Measurements from ENCODE around the gene PANX2.

PANX2 gene

DNA sequence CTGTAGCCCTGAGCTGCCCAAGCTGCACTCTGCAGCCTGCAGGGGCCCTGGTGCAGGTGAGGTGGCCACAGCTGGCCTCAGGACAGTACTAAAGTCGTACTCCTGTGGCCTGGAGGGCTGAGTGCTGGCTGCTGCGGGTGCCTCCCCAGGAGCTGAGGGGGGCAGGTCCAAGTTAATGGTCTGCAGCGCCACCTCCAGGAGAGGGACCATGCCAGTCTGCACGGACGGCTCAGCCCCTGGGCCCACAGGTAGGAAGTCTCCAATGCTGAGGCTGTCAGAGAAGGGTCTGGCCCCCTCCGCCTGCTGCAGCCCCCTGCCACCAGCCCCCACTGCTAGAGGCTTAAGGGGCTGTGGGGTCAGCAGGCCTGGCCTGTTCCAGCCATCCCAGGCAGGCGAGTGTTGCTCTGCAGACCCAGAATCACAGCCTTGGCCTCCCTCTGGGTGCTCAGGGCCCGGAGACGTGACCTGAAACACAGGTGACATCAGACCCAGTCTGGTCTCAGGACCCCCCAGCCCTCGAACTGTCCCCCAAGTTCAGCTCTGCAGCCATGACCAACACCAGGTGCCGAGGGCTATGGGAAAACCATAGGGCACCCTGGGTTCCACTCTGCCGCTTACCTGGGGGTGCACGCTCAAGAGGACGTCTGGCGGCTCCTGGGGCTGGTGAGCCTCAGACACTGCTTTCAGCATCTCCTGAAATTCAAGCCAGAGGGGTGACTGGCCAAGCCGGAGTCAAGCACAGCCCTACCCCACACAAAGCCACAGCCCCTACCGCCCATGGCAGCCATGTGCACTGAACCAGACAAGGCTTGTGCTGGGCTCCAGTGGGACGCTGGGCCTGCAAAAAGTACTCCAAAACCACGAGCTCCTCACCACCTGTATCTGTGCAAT is 51.1 kb downstream of the PANX2 start:
- no peak for DNase-seq (ENCODE audit: low read depth)
- H3K4me3 ChIP-seq (ENCODE audit: low read length), result no peak overlapping the region
- no peak for TF ChIP-seq CTCF (conservative IDR thresholded peaks at IDR 0.05; ENCODE audit: low read length)

DNA sequence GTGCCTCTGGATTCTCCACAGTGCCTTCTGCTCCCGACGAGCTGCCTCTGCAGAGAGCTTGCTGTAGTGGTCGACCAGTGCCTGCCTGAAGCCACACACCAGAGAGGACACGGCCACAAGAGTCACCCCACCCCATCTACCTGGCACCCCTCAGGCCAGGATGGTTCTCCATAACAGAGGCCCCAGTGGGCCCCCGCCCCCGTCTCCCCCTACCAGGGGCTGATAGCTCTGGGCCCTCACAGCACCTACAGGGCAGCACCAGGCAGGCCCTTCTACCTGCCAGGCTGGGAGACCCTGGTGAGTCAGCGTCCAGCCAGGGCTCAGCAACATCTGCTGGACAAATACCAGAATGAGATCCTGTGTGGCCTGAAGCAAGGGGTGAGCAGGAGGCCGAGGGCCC is 52.0 kb downstream of the PANX2 start:
- TF ChIP-seq CTCF (conservative IDR thresholded peaks at IDR 0.05; ENCODE audit: low read length), result no peak
- DNase-seq (ENCODE audit: low read depth), result no peak
- H3K4me3 ChIP-seq (ENCODE audit: low read length), result no peak overlapping the region

- no peak overlapping the region for H3K4me3 ChIP-seq (ENCODE audit: low read length)
- DNase-seq (ENCODE audit: low read depth), result no peak
- no peak for TF ChIP-seq CTCF (conservative IDR thresholded peaks at IDR 0.05; ENCODE audit: low read length)
These were observed 53.5 kb downstream of the PANX2 start for GRCh38 chr22:50224071-50224470.

- H3K4me3 ChIP-seq (ENCODE audit: low read length), result no peak overlapping the region
- no peak for DNase-seq (ENCODE audit: low read depth)
- no peak for TF ChIP-seq CTCF (conservative IDR thresholded peaks at IDR 0.05; ENCODE audit: low read length)
These were observed 54.9 kb downstream of the PANX2 start for GRCh38 chr22:50225200-50225969.

DNA sequence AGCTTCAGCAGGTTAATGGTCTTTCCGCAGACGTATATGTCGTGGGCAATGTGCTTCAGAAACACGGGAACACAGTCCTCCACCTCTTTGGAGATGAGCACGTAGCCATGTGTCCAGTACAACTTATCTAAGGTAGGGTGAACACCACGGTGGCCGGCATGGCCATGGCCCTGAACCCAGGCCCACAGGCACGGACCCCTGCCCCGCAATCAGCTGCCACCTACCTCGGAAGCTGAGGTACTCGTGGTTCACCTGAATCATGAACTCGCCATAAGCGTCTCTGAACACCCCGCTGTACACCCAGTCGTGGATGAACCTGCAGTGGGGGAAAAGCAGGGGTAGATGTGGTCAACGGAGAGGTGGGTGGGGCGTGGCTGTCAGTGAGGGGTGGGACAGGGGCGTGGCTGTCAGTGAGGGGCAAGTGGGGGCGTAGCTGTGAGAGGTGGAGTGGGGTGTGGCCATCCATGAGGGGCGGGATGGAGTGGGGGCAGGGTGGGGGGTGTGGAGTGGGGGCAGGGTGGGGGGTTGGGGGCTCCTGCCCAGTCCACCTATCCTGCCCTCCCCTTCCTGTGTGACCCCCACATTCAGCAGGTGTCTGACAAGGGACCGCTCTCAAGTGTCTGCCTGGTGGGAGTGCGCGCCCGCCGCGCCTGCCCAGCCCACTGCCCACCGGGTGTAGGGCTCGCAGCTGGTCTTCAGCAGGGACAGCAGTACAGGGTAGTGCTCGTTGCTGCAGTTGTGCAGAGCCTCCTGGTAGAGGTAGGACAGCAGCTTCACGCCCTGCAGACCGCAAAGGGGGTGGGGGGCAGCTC is 55.7 kb downstream of the PANX2 start:
- DNase-seq (ENCODE audit: low read depth), result no peak
- TF ChIP-seq CTCF (conservative IDR thresholded peaks at IDR 0.05; ENCODE audit: low read length), result no peak
- no peak overlapping the region for H3K4me3 ChIP-seq (ENCODE audit: low read length)

DNA sequence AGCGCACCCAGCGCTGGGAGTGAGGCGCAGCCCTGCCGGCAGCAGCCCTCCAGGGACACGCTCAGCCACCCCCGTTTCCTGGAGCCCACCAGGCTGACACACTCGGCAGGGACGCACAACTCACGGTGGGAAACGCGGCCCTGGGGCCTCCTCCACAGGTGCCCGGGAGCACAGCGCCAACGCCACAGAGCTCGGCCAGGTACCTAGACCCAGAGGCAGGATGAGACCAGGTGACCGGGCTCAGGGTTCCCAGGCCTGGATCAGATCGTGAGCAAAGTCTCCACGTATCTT is 56.3 kb downstream of the PANX2 start:
- H3K4me3 ChIP-seq (ENCODE audit: low read length), result no peak overlapping the region
- no peak for DNase-seq (ENCODE audit: low read depth)
- no peak for TF ChIP-seq CTCF (conservative IDR thresholded peaks at IDR 0.05; ENCODE audit: low read length)
